ENCODE measurements around the gene GPR135.

The GPR135 gene

DNA sequence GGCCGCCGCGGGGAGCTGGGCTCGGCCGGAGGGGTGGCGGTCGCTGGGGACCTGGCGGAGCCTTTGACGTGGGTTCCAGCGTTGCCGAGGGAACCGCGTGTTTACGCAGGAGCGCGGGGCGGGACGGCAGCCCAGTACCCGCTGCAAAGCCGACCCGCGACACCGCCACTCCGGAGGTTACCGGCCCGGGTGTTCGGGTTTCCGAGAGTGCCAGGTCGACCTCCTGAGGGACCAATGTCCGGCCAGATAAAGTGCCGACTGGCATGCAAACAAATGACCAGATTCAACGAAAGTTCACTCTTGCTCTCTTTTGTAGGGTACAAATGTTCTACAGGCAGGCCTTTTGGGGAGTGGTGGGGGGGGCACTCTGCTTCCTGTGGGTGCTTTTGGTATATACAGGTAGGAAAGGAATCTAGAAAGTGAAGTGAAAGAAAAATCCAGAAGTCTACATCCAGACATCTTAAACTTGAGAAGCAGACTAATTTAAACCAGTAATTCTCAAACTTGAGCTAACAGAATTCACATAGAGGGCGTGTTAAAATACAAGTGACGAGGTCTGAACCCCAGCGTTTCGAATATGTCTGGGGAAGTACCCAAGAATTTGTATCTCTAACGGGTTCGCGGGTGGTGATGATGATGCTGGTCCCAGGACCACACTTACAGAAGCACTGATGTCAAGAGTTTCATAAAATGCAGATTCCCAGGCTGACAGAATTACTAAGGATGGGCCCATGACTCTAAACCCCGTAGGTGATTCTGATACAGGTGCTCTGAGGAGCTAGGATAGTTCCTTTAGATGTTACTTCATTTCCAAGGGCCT, at the start of gene GPR135:
TSS of gene GPR135 (minus strand) at position 65 of the 820 bp plus-strand sequence. CDS start 154 bp downstream, outside the sequence.
- no peak for TF ChIP-seq CTCF (conservative IDR thresholded peaks at IDR 0.05; ENCODE audit: low read depth)
- H3K27ac ChIP-seq, result peak within 1 kb of the TSS; percentile 46
- ChIA-PET CTCF (no interaction called here), POLR2A (ENCODE audit: low non-redundant PET) (no interaction called here)
- no peak for DNase-seq (ENCODE audit: low spot score)

- no peak overlapping the region for H3K27ac ChIP-seq
- CTCF ChIA-PET, result interaction anchor here (0.6 to 0.7 kb wide), 2 partner anchors 46 to 176 kb away, joined by 3 read pairs; no protein-coding TSS in a partner anchor
- POLR2A ChIA-PET (ENCODE audit: low non-redundant PET), result no interaction called here
- TF ChIP-seq CTCF (conservative IDR thresholded peaks at IDR 0.05; ENCODE audit: low read depth), result peak; percentile 24; the same call in 1 of the 2 replicates
- DNase-seq (ENCODE audit: low spot score), result peak; percentile 12
These were observed 46.9 kb upstream of the GPR135 start for GRCh38 chr14:59511916-59512575.

GRCh38 chr14:59510966-59511365, 45.8 kb upstream of the GPR135 start:
- DNase-seq (ENCODE audit: low spot score), result no peak
- no peak for TF ChIP-seq CTCF (conservative IDR thresholded peaks at IDR 0.05; ENCODE audit: low read depth)
- POLR2A ChIA-PET (ENCODE audit: low non-redundant PET), result no interaction called here
- CTCF ChIA-PET, result interaction anchor here (0.7 kb wide), 1 partner anchor 141 kb away, joined by 3 read pairs; no protein-coding TSS in a partner anchor
- no peak overlapping the region for H3K27ac ChIP-seq

GRCh38 chr14:59510001-59510400, 44.8 kb upstream of the GPR135 start:
- POLR2A ChIA-PET (ENCODE audit: low non-redundant PET), result no interaction called here
- no peak overlapping the region for H3K27ac ChIP-seq
- TF ChIP-seq CTCF (conservative IDR thresholded peaks at IDR 0.05; ENCODE audit: low read depth), result no peak
- DNase-seq (ENCODE audit: low spot score), result no peak
- CTCF ChIA-PET, result no interaction called here

- no peak overlapping the region for H3K27ac ChIP-seq
- DNase-seq (ENCODE audit: low spot score), result no peak
- no peak for TF ChIP-seq CTCF (conservative IDR thresholded peaks at IDR 0.05; ENCODE audit: low read depth)
- CTCF ChIA-PET, result interaction anchor here (0.5 kb wide), 1 partner anchor 61 kb away, joined by 5 read pairs; no protein-coding TSS in a partner anchor
- POLR2A ChIA-PET (ENCODE audit: low non-redundant PET), result no interaction called here
These were observed 43.9 kb upstream of the GPR135 start for GRCh38 chr14:59509101-59509500.

DNA sequence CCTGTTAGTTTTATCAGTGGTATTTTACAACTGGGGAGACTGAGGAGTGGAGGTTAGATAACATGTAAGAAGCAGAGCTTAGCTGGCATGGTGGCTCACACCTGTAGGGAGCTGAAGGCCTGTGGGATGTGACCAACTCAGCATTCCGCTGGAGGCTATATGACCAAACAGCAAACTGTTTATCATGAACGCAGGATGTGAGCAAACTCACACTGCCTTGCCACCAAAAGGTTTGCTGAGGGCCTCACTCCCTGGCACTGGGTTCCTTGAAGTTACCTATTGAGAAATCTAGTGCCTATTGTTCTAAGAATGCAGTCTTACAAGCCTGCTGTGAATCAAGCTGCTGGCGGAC, 42.5 kb upstream of the GPR135 start:
- ChIA-PET POLR2A (ENCODE audit: low non-redundant PET) (no interaction called here), CTCF (interaction anchor here (0.6 to 1.5 kb wide), 5 partner anchors 17 to 76 kb away, joined by 3 to 11 read pairs (median 3); partner anchors contain the start of genes CCDC175, JKAMP and L3HYPDH)
- peak; percentile 24 for DNase-seq (ENCODE audit: low spot score)

More for the DNA sequence above, 42.5 kb upstream of the GPR135 start:
- no peak for TF ChIP-seq CTCF (conservative IDR thresholded peaks at IDR 0.05; ENCODE audit: low read depth)
- no peak overlapping the region for H3K27ac ChIP-seq

All from RWPE1 (cell line).